RCC 7860 (cell line): ENCODE data around the gene NPAS4.
"Not testable (repeated sequence)": the region's sequence is repeated elsewhere in the genome, so short reads cannot be mapped to it uniquely, and the experiment has no call there.

Experiments used
- DNase-seq: peaks from one replicate; pipeline ENCODE4 v3.0.0-alpha.2; 2015; ENCODE audit warnings: low spot score
- FAIRE-seq: peaks from 2 replicates; lab custom pipeline; 2012; peaks lifted over from hg19 to GRCh38; lab: Jason Lieb, UNC

Gene NPAS4

DNA sequence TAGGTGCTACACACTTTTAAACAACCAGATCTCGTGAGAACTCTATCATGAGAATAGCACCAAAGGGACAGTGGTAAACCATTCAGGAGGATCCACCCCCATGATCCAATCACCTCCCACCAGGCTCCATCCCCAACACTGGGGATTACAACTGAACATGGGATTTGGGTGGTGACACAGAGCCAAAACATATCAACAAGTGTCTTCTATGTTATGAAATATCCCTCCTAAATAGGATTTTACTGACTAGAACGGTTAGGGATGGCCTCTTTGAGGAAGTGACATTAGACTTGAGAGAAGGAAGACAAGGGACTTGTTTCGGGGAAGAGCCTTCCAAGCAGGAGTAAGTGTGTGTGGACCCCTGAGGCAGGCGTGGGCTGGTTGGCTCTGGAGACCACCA, 29.7 kb downstream of the NPAS4 start:
- FAIRE-seq (no peak), DNase-seq (no peak)

DNA sequence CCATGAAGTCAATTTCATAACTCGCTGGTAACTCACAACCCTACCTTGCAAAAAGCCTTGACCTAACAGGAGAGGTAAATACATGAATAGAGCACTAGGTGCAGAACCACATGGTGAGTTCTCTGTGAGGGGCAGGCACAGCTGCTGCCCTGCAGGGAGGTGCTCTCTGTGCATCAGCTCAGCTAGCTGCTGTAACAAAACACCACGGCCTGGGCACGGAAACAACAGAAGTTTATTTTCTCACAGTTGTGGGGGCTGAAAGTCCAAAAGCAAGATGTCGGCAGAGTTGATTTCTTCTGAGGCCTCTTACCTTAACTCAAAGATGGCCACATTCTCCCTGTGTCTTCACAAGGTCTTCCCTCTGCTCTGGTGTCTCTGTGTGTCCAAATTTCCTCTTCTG, 30.8 kb downstream of the NPAS4 start:
- no peak for FAIRE-seq
- no peak for DNase-seq

DNA sequence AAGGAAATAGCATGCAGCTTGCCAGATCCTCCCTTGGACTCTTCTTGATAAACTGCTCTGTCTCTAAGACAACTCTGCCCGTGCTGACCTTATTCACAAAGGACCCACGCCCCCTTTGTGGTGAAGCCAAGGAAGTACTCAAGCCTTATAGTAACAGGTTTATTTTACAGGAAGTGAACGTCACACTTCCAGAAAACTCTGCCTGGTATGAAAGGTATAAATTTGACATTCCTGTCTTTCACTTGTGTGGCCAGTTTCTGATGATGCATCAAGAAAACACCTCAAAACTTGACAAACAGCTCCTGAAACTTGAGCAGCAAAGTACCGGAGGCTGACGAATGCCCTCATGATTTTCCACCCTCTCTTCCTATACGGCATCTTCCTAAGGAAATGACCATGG, 33.4 kb downstream of the NPAS4 start:
- no peak for DNase-seq

DNA sequence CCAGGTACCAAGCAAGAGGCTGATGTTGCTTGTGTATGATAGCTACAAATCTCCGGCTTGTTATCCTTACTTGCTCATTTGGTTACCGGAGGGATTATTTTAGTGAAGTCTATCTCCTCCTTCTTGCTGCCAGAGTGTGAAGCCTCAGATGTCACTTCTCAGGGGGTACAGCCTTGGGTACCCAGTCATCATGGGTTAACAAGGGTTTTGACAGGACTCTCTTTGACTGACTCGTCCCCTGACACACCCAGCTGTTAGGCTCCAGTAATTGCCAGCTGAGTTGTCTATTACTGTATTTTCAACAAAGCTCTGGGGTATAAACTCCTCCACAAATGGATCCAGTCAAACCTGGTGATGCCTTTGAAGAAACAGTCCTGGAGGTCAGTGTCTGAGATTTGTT, 34.0 kb downstream of the NPAS4 start:
- DNase-seq (no peak), FAIRE-seq (no peak)

More for the DNA sequence above, 33.4 kb downstream of the NPAS4 start:
- no peak for FAIRE-seq

DNA sequence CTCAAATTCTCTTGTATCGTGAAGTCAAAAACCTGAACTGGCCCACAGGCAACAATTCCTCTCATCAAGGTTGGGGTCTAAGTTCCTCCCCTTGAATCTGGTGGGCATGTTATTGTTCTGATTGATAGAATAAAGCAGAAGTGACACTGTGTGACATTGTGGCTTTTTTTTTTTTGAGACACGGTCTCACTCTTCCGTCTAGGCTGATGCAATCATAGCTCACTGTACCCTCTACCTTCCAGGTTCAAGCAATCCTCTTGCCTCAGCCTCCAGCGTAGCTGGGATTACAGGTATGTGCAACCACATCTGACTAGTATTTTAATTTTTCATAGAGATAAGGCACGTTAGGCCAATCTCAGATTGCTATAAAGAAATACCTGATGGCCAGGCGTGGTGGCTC, 37.0 kb downstream of the NPAS4 start:
- FAIRE-seq = no peak
- no peak for DNase-seq

DNA sequence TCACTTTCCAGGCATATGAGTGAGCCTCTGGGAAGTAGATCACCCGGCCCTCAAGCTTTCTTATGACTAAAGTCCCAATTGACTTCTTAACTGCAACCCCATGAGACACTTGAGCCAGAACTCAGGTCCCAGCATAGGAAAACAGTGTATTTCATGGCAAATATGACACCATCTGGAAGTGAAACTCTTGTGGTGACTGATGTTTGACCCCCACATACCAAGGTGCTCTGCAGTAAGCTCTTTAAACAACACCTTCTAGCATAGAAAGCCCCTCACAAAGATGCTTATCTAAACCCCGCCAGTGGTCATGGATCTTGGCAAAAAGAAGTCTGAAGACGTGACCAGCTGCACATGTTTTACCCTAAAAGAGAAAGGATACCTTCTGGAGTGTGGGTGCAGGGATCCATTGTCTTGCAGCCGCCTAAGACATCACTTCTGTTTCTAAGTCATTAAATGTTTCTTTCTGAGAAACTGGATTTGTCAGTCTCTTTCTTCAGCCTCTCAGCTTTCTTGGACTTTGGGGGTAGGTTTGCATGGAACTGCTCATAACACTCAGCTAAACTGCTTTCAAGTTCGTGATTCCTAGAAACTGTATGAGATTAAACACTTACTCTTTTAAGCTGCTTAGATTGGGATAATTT, 38.4 kb downstream of the NPAS4 start:
- FAIRE-seq (no peak), DNase-seq (no peak)

DNA sequence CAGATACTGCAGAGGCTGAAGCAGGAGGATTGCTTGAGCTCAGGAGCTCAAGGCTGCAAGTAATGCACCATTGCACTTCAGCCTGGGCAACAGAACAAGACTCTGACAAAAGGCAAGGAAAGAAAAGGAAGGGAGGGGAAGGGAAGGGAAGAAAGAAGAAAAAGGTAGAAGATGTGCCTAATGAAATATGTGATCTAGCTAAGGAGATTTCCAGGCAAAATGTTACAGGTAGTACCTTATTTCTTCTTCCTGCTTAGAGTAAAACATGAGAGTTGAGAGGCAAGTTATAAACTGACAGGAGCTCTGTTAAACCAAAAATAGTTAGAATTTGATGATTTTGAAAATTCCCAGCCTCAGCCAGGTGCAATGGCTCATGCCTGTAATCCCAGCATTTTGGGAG, 41.2 kb downstream of the NPAS4 start:
- DNase-seq (no peak), FAIRE-seq (no peak)

DNA sequence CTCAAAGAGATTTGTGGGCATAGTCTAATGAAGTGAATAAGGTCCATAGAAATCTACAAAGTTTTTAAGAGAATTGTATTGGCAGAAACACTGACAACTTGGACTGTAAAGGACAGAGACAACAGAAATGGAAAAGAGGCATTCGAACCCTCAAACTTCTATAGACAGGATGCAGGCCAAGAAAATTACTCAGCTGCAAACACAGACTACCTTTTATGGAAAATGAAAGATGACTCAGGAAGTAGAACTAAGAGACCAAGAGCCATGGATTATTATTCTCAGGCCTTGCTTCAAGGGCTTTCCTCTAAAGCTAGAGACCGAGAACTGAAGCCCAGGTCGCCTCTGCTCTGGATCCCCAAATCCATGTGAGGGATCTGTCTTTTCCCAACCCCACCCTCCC, 42.1 kb downstream of the NPAS4 start:
- no peak for DNase-seq
- FAIRE-seq = no peak

DNA sequence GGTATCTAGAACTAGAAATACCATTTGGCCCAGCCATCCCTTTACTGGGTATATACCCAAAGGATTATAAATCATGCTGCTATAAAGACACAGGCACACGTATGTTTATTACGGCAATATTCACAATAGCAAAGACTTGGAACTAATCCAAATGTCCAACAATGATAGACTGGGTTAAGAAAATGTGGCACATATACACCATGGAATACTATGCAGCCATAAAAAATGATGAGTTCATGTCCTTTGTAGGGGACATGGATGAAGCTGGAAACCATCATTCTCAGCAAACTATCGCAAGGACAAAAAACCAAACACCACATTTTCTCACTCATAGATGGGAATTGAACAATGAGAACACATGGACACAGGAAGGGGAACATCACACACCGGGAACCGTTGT, 43.3 kb downstream of the NPAS4 start:
- not testable (repeated sequence) for DNase-seq, FAIRE-seq

DNA sequence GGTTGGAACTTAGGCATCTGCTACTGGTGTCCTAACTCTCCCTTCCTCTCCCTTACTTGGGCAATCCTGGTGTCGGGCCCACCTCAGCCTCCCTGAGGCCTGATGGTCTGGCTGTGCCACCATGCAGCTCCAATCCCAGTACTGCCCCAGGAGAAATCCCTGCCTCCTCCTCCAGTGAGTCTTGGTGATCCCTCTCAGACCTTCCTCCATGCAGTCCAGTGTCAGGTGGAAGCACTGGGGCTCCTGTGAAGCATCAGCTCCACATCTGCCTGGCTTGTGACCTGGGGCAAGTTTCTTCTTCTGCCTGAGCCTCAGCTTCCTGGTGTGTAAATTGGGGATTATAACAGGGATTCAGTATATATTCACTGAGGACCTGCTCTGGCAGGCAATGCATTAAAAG, 44.1 kb downstream of the NPAS4 start:
- FAIRE-seq (no peak), DNase-seq (no peak)

DNA sequence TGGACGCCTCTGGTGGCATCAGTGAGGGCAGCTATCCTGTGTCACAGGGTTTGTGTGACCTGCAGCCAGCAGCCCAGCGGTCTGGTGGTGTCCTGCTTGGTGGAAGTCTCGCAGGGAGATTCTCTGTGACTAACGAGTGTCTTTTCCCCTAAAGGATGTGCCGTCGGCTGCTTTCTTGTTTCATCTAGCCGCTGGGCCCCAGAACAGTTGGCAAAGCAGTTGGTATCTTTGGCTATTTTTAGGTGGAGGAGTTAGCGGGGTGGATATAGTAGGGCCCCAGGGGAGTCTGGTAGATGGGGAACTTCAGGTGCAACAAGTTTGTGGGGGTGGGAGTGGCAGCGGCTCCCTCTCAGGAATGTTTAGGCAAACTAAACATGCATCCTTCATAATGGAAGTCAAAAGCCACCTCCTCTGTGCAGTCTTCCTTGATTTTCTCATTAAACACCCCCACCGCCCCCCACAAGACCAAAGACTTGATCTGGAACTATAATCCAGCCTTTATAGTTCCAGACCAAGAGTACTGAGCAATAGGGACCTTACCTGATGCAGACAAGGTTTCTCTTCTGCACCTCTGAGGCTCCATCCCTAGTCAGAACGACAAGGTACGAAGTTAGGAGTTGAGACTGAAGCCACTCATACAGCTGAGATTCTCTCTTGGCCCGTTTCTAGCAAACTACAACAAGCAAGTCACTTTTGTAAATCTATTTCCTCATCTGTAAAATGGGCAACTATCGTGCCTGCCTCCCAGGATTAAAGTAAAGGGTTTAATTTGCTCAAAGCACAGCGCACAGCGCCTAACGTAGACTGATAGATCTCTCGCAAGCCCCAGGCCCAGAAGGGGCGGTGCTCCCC, 44.8 kb downstream of the NPAS4 start:
- no peak for FAIRE-seq
- no peak for DNase-seq

DNA sequence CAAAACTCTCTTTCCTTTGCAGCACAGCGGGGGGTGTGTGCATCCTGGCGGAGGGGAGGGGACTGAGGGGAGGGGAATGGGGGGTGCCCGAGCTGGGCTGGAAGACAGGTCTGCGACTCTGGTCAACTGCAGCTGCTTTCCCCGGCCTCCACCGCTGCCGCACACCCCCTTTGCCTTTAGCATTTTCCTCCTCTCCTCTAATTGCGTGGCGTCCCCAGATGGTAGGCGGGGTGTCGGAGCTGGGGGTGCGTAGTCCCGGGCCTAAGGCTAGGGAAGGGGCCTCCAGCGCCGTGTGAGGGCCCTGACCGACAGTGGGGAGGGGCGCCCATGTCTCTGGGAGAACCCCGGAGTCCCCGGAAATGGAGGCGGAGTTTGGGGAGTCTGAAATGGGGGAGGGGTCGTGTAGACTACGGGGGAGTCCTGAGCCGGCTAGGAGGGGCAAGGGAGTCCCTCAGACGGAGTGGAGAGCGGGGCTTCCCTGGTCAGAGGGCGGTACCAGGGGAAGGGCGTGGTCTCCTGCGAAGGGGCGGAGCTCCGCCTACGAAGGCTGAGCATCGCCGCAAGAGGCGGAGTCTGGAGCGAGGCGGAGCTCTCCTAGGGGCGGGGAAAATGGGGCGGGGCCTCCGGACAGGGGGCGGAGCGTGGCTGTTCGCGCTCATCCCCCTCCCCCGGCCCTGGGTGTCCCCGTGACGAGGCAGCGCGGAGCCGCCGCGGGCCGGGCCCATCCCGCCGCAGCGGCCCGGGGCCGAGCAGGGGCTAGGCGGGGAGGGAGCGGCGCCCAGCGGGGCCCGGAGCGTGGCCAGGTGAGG, 45.6 kb downstream of the NPAS4 start, which contains the start of gene PELI3:
Gene PELI3 (plus strand): TSS at position 681 of the 809 bp plus-strand sequence. CDS start 1,224 bp downstream, outside the sequence.
- DNase-seq (peak; percentile 74), FAIRE-seq (no peak)

DNA sequence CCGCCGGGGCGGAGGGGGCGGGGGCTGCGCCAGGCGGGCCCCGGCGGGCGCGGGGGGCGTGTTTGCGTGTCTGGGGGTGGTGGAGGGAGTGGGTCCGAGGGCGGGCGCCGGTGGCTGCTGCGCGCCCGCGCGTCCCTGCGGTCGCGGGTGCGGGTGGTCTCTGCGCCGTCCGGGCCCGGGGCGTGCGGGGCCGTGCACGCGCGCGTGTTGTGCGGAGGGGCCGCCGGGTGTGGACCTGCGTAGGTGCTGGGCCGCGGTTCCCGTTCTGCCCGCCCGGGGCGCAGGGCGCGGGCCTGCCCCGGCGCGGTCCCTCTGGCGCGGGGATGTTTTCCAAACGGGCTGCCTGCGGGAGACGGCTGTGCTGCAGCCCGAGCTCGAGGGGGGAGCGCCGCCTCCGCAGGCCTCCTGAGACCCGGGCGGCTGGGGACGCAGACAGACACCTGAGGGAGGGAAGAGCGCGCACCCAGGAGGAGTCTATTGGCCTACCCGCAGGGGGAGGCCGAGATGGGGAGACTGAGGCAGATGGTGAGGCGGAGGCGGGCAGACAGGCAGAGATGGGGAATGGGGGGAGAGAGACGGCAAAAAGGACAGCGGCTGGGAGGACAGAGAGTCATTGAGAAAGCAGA, 46.3 kb downstream of the NPAS4 start:
- FAIRE-seq (no peak), DNase-seq (no peak)

DNA sequence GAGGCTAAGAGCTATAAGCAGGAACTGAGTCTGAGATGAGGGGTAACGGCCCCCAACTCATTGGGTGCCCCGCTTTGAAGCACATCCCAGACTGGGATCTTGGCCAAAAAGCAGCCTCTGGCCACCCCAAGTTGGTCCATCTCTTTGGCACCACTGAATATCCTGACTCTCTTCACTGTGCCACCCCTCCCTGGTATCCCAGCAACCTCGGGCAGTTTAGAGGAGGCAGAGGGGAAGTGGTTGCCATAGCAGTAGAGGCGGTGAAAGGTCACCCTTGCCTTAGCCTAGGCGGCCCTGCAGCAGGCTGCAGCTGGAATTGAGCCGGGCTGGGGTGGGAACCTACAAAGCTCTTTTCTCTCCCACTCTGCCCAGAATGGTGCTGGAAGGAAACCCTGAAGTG, 46.9 kb downstream of the NPAS4 start:
- FAIRE-seq = no peak
- peak; percentile 13 for DNase-seq

DNA sequence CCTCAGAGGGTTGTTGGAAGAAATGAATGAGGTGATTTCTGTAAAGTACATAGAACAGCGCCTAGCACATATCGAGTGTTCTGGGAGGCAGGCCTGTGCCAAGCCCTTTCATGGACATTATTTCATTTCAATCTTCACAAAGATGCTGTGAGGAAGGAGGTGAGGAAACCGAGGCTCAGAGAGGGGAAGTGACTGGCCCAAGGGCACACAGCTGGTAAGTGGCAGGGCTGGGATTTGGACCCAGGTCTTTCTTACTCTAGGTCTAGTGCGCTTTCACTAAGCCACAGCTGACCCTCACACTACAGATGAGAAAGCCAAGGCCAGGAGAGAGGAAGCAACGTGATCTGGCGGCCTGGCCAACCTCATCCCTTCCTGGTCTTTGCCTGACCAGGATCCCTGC, 47.9 kb downstream of the NPAS4 start:
- FAIRE-seq (no peak), DNase-seq (no peak)

DNA sequence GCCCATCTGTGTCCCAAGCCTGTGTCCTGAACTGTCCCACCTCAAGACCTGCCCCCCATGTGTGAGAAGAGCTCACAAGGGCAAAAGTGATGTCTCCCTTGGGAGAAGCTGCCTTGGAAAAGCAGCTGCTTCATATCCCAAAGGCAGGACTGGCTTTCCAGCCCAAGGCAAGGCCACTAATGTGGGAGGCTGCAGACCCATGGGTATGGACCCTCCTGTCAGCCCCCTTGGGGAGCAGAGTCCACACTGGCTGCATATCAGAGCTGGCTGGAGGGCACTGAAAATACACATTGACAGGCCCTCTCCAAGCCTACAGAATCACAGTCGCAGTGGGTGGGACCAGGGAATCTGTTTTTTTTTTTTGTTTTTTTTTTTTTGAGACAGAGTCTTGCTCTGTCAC, 48.6 kb downstream of the NPAS4 start:
- DNase-seq (no peak), FAIRE-seq (no peak)

DNA sequence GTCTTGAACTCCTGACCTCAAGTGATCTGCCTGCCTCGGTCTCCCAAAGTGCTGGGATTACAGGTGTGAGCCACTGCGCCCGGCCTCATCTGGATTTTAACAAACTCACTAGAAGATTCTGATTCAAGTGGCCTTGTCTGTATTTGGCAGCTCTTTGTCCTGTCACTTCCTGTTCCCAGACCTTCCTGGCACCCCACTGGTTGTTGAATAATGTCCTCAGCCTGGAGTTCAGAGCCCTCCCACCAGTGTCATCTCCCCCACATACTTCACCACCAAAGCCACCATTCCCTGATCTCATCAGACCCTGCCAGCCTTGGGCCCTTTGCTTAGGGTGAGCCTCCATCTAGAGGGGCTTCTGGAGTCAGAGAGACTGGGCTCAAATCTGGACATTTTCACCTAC, 49.2 kb downstream of the NPAS4 start:
- FAIRE-seq = no peak
- DNase-seq = no peak

DNA sequence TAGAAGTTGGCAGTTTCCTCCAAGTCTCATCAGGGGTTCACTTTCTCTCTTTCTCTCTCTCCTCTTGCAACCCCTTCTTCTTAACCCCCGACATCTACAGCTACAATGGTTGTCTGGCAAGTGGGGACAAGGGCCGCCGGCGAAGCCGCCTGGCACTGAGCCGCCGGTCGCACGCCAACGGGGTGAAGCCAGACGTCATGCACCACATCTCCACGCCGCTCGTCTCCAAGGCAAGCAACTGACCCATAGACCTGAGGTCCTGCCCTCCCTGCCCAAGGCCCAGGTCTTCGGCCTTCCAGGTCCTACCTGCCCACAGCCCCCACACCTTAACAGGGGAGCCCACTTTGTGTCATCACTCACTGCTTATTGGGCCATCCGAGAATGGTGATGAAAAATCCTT, 50.3 kb downstream of the NPAS4 start:
- FAIRE-seq (no peak), DNase-seq (no peak)

DNA sequence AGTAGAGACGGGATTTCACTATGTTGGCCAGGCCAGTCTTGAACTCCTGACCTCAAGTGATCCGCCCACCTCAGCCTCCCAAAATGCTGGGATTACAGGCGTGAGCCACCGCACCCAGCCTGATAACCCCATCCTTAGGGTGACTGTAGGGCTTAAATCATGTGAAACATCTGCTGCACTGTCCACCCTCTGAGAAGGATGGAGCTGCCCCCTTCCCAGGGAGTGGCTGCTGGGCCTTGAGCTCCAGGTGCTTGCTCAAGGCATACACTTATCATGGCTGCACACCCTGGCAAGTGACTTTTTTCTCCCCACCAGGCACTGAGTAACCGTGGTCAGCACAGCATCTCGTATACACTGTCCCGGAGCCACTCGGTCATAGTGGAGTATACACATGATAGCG, 51.2 kb downstream of the NPAS4 start:
- DNase-seq (no peak), FAIRE-seq (no peak)

DNA sequence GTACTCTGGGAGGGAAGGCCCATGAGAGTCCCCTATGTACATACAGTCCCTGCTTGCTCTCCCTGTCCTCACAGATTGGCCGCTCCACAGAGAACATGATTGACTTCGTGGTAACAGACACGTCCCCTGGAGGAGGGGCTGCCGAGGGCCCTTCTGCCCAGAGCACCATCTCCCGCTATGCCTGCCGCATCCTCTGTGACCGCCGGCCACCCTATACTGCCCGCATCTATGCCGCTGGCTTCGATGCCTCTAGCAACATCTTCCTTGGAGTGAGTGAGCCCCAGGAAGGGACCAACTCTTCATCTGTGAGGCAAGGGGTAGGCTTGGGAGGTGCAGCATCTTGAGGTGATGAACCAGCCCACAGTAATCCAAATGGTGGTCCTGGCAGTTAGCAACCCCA, 52.3 kb downstream of the NPAS4 start:
- DNase-seq (no peak), FAIRE-seq (no peak)
